ENCODE results near the gene LGMN. TPM values are rescaled to one million over a fixed set of nuclear protein-coding genes. Genes with fewer than 3 reads are reported as not detected.

Gene LGMN
- total RNA-seq, 1 donor from 2014 or later = 100 TPM

DNA sequence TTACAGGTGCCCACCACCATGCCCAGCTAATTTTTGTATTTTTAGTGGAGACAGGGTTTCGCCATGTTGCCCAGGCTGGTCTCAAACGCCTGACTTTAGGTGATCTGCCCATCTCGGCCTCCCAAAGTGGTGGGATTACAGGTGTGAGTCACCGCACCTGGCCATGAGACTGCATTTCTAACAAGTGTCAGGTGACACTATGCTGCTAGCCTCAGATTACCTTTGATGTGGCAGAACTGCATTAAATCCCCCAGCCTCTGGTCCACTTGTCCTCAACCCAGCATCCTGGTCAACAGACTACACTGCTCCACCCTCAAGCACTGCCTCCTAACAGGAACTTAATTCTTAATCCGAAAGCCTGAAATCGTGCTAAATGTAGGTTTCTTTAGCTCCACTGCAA is 13.1 kb downstream of the LGMN start:
- H3K27me3 ChIP-seq (ENCODE audit: low read depth) = no peaks in the 10 kb centered on the region
- H3K4me1 ChIP-seq = peaks cover 78% of the 10 kb centered on the region
- no peaks in the 10 kb centered on the region for H3K9me3 ChIP-seq (replicated peaks)
- H3K27ac ChIP-seq (replicated peaks) = no peak overlapping the region
- H3K4me3 ChIP-seq = no peak overlapping the region
- DNase-seq = no peak
- TF ChIP-seq, protein P1, sequence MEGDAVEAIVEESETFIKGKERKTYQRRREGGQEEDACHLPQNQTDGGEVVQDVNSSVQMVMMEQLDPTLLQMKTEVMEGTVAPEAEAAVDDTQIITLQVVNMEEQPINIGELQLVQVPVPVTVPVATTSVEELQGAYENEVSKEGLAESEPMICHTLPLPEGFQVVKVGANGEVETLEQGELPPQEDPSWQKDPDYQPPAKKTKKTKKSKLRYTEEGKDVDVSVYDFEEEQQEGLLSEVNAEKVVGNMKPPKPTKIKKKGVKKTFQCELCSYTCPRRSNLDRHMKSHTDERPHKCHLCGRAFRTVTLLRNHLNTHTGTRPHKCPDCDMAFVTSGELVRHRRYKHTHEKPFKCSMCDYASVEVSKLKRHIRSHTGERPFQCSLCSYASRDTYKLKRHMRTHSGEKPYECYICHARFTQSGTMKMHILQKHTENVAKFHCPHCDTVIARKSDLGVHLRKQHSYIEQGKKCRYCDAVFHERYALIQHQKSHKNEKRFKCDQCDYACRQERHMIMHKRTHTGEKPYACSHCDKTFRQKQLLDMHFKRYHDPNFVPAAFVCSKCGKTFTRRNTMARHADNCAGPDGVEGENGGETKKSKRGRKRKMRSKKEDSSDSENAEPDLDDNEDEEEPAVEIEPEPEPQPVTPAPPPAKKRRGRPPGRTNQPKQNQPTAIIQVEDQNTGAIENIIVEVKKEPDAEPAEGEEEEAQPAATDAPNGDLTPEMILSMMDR (IDR thresholded peaks at IDR 0.05; ENCODE audit: borderline replicate concordance) = no peak
- intact Hi-C loops (cut with micrococcal nuclease) = no loop called here
- peaks cover 27% of the 10 kb centered on the region for H3K36me3 ChIP-seq

DNA sequence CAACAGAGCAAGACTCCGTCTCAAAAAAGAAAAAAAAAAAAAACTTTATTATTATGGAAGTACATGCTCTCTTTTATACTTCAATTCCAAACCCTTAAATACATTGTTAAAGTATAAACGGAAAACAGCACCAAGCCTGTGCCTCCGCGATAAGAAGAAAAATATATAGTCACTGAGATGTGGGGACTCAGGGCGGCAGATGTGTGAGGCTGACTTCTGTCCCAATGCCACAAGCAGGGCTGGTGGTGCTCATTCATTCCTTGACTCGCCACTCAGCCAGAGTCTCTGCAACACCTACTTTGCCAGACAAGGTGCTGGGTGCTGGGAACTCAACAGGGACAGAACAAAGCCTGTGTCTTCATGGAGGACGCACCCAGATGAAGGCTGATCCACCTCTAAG is 13.8 kb downstream of the LGMN start:
- DNase-seq = no peak
- Histone ChIP-seq H3K27ac (replicated peaks) (no peak overlapping the region), H3K36me3 (peaks cover 20% of the 10 kb centered on the region), H3K9me3 (replicated peaks) (no peaks in the 10 kb centered on the region), H3K4me1 (peaks cover 73% of the 10 kb centered on the region), H3K27me3 (ENCODE audit: low read depth) (no peaks in the 10 kb centered on the region), H3K4me3 (no peak overlapping the region)
- intact Hi-C loops (cut with micrococcal nuclease) = no loop called here
- TF ChIP-seq, protein P1 (IDR thresholded peaks at IDR 0.05; ENCODE audit: borderline replicate concordance) = no peak

- intact Hi-C loops (cut with micrococcal nuclease) = no loop called here
- Histone ChIP-seq H3K9me3 (replicated peaks) (no peaks in the 10 kb centered on the region), H3K4me3 (no peak overlapping the region), H3K27me3 (ENCODE audit: low read depth) (no peaks in the 10 kb centered on the region), H3K36me3 (peaks cover 20% of the 10 kb centered on the region), H3K4me1 (peaks cover 75% of the 10 kb centered on the region), H3K27ac (replicated peaks) (peak overlapping the region; percentile 42)
- no peak for DNase-seq
- TF ChIP-seq, protein P1 (IDR thresholded peaks at IDR 0.05; ENCODE audit: borderline replicate concordance) = no peak
Observed at GRCh38 chr14:92733007-92733406, 15.4 kb downstream of the LGMN start.

DNA sequence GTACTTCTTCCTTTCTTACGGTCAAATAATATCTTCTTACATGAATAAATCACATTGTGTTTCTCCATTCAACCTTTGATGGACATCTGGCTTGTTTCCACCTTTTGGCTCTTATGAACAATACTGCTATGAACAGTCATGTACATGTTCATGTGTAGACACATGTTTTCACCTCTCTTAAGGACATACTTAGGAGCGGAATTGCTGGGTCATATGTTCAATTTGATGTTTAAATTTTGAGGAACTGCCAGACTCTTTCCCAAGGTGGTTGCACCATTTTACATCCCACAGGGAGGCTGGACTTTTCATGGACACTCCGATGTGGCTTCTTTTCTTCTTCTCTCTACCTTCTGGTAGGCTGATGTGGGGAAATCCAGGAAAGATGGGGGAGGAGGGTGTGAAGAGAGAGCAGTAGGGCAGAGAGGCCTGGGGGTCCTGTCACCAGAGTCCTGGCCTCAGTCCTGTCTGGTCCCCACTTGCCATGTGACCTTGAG is 16.8 kb downstream of the LGMN start:
- intact Hi-C loops (cut with micrococcal nuclease) = no loop called here
- no peak overlapping the region for H3K27ac ChIP-seq (replicated peaks)

DNA sequence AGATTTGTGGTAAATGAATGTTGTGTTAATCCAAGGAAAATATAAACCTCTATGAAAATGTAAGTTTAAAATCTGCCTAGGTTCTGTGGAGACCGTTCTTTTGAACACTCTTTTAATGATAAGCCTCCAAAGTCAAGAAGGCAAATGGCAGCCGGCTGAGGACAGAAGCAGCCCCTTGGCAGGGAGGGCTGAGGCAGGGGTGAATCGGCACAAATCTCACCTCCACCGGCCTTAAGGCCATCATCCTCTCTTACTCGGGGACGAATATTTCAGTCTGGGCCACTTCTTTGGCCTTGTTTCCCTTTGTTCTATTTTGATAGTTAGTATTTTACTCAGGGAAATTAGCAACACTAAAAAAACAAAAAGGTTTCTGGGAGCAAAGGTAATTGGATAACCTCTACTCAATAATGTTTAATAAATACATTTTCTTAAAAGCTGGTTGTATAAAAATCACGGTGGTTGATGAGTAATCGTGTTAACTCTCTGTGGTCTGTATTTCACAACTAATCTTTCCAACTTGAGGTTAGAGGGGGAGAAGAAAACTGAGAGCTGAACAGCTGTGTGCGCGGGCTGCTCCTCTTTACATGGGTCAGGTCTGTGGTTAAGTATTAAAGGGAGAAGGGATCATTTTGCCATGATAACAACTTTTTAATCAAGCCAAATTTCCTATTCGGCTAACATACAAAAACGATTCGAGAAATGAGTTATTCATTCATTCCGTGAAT is 18.6 kb downstream of the LGMN start:
- TF ChIP-seq, protein P1 (IDR thresholded peaks at IDR 0.05; ENCODE audit: borderline replicate concordance) = no peak
- intact Hi-C loops (cut with micrococcal nuclease) = no loop called here
- H3K9me3 ChIP-seq (replicated peaks) = no peaks in the 10 kb centered on the region
- H3K36me3 ChIP-seq = peaks cover 20% of the 10 kb centered on the region
- no peak for DNase-seq
- no peak overlapping the region for H3K4me3 ChIP-seq
- peaks cover 66% of the 10 kb centered on the region for H3K4me1 ChIP-seq
- no peak overlapping the region for H3K27ac ChIP-seq (replicated peaks)
- H3K27me3 ChIP-seq (ENCODE audit: low read depth) = no peaks in the 10 kb centered on the region

More for the DNA sequence above, 16.8 kb downstream of the LGMN start:
- Histone ChIP-seq H3K27me3 (ENCODE audit: low read depth) (no peaks in the 10 kb centered on the region), H3K4me1 (peaks cover 64% of the 10 kb centered on the region), H3K9me3 (replicated peaks) (no peaks in the 10 kb centered on the region), H3K36me3 (peaks cover 20% of the 10 kb centered on the region), H3K4me3 (no peak overlapping the region)
- DNase-seq = no peak
- TF ChIP-seq, protein P1 (IDR thresholded peaks at IDR 0.05; ENCODE audit: borderline replicate concordance) = no peak

All from left ventricle myocardium inferior (tissue), 1 donor.